HG03103 (cell line): Measurements from ENCODE around the gene CCDC177.

Experiments
- ATAC-seq: cut with Tn5 transposase; IDR thresholded peaks from one replicate; pipeline ENCODE4 v1.9.1; 2021; ENCODE audit warnings: low read depth; ENCODE audit not compliant: unreplicated experiment

Gene CCDC177

DNA sequence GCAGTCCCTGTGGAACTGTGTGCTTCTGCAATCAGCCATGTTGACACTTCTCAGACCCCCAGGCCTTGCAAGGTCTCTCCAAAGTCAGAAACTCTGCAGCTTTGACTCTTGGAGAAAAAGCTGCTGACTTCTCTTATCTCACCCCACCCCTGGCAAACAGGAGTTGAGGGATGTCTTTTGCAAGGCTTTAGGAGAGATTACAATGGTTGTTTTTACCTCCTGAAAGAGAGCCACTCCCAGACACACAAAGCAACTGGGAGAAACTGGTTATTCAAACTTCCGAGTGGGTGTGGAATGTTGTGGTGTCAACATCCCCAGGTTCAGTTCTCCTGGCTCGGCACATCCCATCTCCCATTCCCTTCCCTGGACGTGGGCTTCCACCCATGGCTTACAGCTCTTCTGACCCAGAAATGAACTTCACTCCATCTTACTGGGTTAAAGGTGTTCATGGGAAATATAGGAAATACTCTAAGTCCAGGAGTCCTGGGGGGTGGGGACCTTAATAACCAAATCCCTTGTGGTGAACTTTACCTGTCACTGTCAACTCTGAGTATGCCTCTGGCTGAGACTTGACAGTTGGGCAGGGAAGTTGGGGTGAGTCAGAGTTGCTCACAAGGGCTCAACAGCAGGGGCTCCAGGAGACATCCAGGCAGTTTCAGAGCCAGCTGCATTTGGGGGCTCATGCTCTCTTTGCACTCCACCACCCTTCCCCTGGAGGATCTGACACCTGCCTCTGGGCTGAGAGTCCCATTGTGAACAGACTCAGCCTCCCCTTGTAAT lies 41.9 kb downstream of the CCDC177 start:
- ATAC-seq, result no peak

DNA sequence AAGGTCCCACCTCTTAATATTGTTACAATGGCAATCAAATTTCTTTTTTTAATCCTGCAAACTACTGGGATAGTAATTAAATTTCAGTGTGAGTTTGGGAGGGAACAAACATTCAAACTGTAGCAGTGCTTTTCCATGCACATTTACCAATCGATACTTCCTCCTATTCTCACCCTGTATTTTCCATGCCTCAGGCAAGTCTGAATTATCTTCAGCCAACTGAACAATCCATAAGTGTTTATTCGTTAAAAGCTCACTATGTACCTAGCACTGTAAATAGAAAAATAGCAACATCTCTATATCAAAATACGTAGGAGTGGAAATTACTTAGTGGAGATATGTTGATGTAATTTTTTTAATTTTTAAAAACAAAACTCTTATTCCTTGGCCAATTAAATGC lies 43.5 kb downstream of the CCDC177 start:
- no peak for ATAC-seq

DNA sequence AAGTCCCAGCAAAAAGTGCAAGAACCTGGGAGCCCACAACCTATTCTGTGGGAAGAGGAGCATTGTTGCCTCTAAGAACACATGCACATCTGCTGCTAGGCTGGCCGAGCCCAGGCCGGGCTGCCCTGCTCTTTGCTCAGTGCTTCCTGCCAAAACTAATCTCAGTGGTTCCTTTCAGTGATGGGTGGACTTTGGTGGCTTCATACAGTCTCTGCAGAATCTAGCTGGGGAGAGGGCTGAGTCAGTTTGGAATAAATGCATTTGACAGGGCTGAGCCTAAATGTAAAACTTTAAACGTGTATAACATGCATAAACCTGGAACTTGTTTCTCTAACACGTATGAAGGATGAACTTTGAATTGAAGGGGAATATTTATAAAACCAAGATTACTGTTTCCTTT lies 44.6 kb downstream of the CCDC177 start:
- no peak for ATAC-seq

DNA sequence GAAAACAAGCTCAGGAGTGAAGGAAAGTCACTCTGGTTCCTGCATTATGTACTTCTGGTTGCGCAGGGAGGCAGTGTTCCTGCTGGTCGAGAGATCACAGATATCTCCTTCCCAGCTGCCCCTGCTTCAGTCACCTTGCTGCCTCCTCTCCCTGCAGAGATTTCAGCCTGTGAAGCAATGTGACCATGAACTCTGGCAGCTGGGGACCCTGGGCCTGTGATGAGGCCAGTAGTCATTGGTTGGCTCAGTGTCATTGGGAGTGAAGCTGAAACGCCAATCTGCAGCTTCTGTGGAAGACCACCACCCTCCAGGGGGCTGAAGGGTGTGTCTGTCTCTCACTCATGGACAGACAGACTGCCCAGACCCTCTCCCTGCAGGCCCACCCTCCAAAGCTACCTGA lies 45.1 kb downstream of the CCDC177 start:
- no peak for ATAC-seq

DNA sequence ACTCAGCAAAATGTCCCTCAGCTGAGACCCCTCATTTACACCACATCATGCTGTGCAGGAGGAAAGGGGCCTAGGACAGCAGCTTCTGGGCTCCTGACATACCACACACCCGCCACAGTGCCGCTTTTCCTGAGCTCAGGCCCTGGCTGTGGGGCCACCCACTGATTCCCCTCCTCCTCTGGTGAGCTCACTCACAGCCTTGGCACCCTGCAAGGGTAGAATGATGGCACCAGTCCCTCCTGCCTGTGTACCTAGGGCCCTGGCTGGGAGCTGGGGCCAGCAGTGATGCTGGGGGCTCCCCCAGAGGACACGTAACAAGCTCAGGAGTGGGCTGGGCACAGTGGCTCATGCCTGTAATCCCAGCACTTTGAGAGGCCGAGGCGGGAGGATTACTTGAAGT lies 45.7 kb downstream of the CCDC177 start:
- no peak for ATAC-seq

DNA sequence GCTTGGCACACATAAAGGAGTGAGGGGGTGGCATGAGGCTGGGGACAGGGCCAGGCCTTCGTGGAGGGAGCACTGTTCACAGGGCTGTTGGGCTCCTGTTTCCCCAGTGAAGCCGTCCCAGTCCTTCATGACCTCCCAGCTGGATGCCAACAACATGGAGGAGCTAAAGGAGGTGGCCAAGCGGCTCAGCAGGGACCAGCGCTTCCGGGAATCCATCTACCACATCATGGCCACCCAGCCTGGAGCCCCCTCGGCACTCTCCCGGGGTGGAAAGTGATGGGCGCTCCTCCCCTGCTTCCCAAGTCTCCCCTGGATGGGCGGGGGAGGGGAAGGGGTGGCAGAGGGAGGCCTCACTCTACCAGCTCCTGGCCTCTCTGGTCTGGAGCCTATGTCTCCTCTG lies 46.5 kb downstream of the CCDC177 start:
- no peak for ATAC-seq

DNA sequence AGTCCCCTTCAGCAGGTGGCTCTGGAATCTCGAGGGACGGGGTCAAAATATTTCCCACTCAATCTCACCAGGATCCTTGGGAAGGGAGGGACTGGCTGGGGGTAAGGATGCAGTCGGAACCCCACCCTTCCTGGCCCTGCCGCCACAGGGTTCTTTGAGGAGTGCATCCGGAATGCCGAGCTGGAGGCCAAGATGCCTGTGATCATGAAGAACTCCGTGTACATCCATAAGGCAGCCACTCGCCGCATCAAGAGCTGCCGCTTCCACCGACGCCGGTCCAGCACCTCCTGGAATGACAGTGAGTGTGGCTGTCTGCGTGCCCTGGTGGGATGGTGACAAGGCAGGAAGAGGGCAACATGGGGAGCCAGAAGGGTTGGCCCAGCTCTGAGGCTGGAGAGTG lies 47.0 kb downstream of the CCDC177 start:
- no peak for ATAC-seq

DNA sequence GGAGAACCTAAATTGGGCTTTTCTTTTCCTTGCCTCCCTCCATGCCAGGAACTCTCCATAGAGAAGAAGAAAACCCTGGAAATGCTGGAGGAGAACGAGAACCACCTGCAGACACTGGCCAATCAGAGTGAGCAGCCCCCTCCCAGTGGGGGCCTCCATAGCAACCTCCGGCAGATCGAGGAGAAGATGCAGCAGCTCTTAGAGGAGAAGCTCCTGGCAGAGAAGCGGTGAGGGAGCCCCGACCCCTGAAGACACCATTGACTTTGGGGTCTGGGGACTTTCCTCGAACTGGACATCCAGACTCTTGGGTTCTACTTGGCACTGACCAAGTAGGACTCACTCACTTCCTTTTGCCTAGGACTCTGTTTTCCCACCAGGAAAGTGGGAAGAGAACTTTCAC lies 48.8 kb downstream of the CCDC177 start:
- no peak for ATAC-seq

DNA sequence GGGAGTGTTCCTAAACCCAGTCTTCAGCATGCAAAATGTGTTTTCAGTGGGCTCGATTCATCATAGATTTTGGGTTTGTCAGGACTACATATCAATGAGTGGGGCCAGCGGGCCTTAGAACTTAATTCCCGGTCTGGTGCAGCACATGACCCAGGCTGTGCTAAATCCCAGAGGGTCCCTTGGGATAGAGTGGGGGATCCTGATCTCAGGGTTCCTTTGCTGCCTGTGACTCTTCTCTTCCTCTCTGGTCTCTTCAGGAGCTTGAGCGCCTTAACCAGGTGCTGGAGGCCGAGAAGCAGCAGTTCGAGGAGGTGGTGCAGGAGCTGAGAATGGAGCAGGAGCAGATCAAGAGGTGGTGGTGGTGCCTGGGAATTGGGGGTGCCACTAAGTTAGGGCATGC lies 52.6 kb downstream of the CCDC177 start:
- ATAC-seq, result no peak
